Measurements from ENCODE around the gene FAM200B.
A peak's percentile ranks its signal among the peaks of the same experiment; 100 is the strongest.

Gene FAM200B

DNA sequence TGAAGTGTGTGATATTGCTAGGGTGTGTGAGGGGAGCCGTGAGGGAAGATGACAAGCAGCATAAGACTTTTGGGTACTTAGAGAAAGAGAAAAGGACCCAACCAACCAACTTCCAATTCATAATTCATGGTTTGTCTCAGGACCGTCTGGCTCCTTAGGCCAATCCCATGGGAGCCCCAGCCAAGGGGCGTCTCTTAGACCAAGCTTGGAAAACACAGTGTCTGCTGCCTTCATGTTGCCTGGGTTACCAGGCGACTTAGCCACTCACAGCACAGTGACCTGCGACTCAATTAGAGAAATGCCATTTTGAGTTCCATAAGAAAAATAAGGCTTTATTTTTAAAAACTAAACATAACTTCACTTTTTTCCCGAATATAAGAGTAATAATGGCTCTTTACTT is 53.9 kb downstream of the FAM200B start:
- H3K4me2 ChIP-seq = peak overlapping the region in 8 of 11 experiments; percentile 55 to 73 (median 64); a peak in 14 of 22 replicates
- H3K4me3 ChIP-seq = no peak overlapping the region
- H4K20me1 ChIP-seq = no peaks in the 10 kb centered on the region
- no peaks in the 10 kb centered on the region for H3K27me3 ChIP-seq
- H3K4me1 ChIP-seq = peaks cover 0 to 49% (median 40%) of the 10 kb centered on the region in 10 experiments; a peak in 17 of 20 replicates
- no peak for TF ChIP-seq Cebpa-rat (IDR thresholded peaks at IDR 0.05)
- peaks cover 28 to 46% (median 35%) of the 10 kb centered on the region in 11 experiments for H3K9me3 ChIP-seq (replicated peaks in 1 of 11)
- peaks cover 0 to 15% (median 4%) of the 10 kb centered on the region in 11 experiments; a peak in 3 of 22 replicates for H3K36me3 ChIP-seq
- 0 out of 22 replicates have a peak overlapping the region, but pooled peaks of 1 of the 11 experiments have one; percentile 14 for H3K27ac ChIP-seq
- H3K9ac ChIP-seq = no peak overlapping the region

DNA sequence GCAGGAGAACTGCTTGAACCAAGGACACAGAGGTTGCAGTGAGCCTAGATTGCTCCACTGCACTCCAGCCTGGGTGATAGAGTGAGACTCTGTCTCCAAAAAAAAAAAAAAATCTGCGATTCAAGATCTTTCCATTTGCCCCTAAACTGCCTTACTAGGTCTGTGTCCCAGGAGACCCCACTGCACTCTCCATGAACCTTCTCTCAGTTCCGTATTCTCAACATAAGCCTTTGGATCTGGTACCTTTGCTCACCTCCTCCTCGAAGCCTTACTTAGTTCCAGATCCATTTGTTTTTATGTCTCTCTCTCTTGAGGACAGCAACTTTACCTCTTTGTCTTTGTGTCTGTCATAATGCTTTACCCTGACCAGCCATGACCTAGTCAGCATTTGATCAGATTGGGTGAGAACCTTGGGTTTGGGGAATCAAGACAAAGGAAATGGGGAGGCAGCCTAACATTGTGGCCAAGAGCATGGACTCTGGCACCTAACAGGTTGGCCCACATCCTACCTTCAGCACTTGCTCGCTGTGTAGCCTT is 55.0 kb downstream of the FAM200B start:
- Histone ChIP-seq H3K27ac (no peak overlapping the region), H3K36me3 (peaks cover 0 to 13% (median 6%) of the 10 kb centered on the region in 11 experiments; a peak in 5 of 22 replicates), H3K9ac (no peak overlapping the region), H3K4me1 (peaks cover 0 to 48% (median 39%) of the 10 kb centered on the region in 10 experiments; a peak in 17 of 20 replicates), H3K27me3 (no peaks in the 10 kb centered on the region), H3K4me3 (no peak overlapping the region), H3K9me3 (replicated peaks in 1 of 11) (peaks cover 39 to 56% (median 45%) of the 10 kb centered on the region in 11 experiments), H4K20me1 (no peaks in the 10 kb centered on the region), H3K4me2 (peak overlapping the region in 9 of 11 experiments; percentile 34 to 73 (median 61); a peak in 18 of 22 replicates)
- TF ChIP-seq Cebpa-rat (IDR thresholded peaks at IDR 0.05) = no peak

DNA sequence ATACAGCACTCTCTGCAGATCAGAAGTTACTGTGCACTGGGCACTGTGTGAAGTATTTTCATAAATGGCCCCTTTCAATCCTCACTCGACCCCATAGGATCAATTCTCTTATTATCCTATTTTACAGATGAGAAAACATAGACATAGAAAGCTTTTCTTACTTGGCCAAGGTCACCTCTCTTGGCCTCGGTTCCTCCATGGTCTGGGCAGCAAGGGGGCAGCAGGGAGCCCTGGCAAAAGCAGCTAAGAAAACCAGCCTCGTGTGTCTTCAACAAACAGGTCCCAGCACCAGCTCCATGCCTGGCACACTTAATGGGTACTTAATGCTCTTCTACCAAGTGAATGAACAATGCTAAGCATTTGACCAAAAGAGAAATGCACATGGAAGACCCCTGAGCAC is 55.6 kb downstream of the FAM200B start:
- Histone ChIP-seq H3K9me3 (replicated peaks in 1 of 11) (peaks cover 43 to 60% (median 49%) of the 10 kb centered on the region in 11 experiments), H4K20me1 (no peaks in the 10 kb centered on the region), H3K4me3 (no peak overlapping the region), H3K27ac (no peak overlapping the region), H3K27me3 (no peaks in the 10 kb centered on the region), H3K36me3 (peaks cover 0 to 19% (median 9%) of the 10 kb centered on the region in 11 experiments; a peak in 5 of 22 replicates), H3K4me1 (peaks cover 0 to 50% (median 40%) of the 10 kb centered on the region in 10 experiments; a peak in 17 of 20 replicates), H3K9ac (no peak overlapping the region), H3K4me2 (peak overlapping the region in 3 of 11 experiments; percentile 17 to 65 (median 61); a peak in 4 of 22 replicates)
- TF ChIP-seq Cebpa-rat (IDR thresholded peaks at IDR 0.05) = no peak

DNA sequence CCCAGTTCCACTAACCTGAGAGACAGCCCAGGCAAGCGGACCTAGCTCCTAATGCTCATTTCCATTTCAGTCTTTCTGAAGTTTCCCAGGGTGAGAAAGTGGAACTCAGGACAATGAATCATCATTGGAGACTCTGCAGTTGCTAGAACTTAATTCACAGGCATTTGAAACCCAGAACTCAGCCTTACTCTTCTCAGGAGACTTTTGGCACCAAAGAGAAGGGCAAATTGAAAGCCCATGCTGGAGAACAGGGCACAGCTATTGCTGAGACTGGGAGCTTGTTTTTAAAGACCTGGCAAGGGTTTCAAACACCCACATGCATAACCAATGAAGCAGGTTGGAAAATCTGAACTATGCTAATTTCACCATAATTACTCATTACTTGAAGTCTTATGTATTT is 57.2 kb downstream of the FAM200B start:
- no peak for TF ChIP-seq Cebpa-rat (IDR thresholded peaks at IDR 0.05)
- H3K4me2 ChIP-seq = no peak overlapping the region; a peak in 1 of 22 replicates
- H3K27me3 ChIP-seq = no peaks in the 10 kb centered on the region
- H3K4me3 ChIP-seq = no peak overlapping the region
- H3K9ac ChIP-seq = no peak overlapping the region
- H3K9me3 ChIP-seq (replicated peaks in 1 of 11) = peaks cover 43 to 60% (median 49%) of the 10 kb centered on the region in 11 experiments
- peaks cover 0 to 50% (median 33%) of the 10 kb centered on the region in 10 experiments; a peak in 17 of 20 replicates for H3K4me1 ChIP-seq
- no peak overlapping the region for H3K27ac ChIP-seq
- peaks cover 0 to 11% (median 6%) of the 10 kb centered on the region in 11 experiments; a peak in 5 of 22 replicates for H3K36me3 ChIP-seq
- H4K20me1 ChIP-seq = no peaks in the 10 kb centered on the region

Data from BLaER1 treated with 17β-estradiol and CSF1 and Interleukin-3, amounts not matched to agents 10 nM and 100 nM (cell line).